Amygdala (tissue), 56 donors: Measurements from ENCODE around the gene CHADL.

Experiments used
- DNase-seq, 56 donors: peaks; one replicate each; lab custom pipeline; 2025; lab: John Stamatoyannopoulos, UW

Gene CHADL

DNA sequence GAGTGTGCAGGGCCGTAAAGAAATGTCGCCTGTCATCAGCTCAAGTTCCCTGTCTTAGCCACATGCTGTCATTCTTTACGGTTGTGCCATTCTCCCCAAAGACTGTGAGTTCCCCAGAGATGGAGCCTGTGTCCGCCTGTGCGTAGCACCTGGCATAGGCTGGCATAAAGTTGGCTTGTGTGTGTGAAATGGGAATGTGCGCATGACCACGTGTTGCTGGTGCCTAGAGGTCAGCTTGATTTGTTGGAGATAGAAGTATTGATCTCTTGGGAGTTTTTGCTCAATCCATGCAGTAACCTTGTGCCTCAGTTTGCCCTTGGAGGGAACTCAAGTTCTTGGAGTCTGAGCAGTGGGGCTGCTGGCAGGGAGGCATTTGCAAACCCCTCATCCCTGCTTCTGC is 9.4 kb downstream of the CHADL start:
- no peak for DNase-seq

DNA sequence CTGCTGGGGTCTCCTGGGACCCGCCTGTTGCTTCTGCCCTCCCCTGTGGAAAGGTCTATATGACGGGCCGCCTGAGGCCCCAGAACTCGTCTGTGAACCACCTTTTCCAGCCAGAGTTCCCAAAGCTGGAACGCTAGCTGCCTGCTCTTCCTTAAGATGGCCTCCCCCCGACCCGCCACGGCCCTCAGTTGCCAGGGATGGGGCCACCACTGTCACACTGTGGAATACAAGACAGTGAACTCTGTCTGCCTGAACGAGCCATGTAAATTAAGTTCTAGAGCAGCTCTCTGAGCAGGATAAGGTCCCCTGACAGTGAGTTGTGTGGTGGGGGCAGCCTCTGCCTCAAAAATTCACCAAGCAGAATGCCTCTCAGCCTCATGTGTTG is 10.3 kb downstream of the CHADL start:
- no peak for DNase-seq

DNA sequence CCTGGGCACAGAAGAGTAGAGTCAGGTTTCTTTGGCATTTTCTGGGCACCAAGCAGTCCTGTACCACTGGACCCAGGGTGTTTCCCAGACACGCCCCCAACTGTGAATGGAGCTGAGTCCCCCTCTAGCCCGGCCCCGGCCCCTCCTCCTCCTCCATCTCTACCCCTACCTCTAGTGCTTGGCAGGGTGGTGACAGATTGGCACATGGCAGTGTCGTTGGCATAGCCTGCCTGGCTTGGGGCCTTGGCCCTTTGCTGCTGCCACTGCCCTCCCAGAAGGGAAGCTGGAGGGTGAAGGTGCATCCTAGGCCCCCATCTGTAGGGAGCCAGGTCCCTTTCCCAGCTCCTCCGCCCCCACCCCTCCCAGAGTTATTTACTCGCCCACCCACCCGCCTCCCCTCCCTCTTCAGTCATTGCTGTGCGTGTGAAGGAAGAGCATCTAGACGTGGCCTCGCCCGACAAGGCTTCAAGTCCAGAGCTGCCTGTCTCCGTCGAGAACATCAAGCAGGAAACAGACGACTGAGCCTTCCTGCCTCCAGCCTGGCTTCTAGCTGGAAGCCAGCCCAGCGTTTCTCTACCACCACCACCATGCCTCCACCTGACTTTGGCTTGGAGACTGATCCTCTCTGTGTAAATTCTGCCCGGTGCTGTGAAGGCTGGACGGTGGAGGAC is 10.9 kb downstream of the CHADL start:
- peak in 8 of 56 donors; percentile 23 to 42 (median 29) for DNase-seq

DNA sequence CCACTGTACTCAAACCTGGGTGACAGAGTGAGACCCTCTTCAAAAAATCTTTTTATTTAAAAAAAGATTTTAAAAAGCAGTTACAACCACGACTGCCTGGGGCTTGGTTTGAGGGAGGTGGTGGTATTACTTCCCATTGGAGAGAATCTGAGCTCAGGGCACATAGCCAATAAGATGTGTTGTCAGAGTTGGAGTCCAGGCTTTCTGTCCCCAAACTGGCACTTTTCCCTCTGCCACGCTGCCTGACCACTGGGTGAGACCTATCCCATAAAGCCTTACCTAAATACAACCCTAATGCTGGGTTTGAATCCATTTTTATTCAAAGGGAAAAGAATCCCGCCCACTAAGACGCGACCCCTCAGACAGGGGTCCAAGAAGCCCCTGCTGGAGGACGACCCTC is 11.5 kb downstream of the CHADL start:
- no peak for DNase-seq

DNA sequence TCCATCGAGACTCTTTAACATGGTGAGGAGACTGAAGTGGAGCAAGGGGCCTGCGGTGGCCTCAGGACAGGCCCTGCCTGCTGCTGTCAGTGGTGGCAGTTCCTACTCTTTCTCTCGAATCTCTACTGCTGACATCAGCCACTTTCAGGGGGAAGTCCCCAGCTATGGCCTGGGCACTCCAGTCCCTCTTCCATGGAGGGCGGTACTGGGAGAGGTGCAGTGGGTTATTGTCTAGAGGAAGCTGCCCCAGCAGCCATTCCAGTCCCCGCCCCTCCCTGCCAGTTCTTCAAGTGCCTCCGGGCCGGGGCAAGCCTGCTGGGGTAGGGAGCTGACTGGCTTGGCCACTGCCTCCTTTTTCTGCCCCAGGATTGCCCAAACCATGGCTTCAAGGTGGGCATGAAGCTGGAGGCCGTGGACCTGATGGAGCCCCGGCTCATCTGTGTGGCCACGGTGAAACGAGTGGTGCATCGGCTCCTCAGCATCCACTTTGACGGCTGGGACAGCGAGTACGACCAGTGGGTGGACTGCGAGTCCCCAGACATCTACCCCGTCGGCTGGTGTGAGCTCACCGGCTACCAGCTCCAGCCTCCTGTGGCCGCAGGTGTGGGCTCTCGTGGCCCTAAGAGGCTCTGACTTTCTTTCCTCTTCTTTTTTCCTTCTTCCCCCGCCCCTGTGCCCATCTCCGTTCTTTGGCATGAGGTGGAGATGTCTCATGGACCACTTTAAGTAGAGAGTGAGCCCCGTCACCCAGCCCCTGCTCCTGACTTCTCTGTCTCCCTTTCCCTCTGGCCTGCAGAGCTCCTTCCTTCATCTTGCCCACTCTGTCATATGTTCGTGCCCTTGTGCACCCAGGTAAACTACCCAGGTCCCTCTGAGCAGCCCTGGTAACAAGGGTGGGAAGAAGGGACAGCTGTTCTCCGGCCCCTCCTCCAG is 13.7 kb downstream of the CHADL start:
- peak in 8 of 56 donors; percentile 10 to 53 (median 23) for DNase-seq

DNA sequence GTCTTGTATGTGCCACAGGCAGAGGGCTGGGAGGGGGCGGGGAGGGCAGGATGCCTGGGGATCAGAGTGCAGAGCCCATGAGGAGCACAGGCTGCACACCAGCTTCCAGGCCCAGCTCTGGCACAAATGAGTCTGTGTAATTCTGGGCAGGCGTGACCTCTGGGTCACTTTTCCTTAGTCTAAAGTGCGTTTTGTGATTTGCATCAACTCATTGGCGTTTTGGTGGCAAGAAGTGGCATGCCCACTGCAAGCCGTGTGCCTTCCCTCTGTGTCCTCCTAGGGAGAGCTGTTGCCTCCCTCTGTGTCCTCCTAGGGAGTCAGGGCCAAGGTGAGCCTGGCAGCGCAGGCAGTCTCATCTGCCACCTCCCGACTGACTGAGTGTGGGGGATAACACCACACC is 17.2 kb downstream of the CHADL start:
- no peak for DNase-seq

DNA sequence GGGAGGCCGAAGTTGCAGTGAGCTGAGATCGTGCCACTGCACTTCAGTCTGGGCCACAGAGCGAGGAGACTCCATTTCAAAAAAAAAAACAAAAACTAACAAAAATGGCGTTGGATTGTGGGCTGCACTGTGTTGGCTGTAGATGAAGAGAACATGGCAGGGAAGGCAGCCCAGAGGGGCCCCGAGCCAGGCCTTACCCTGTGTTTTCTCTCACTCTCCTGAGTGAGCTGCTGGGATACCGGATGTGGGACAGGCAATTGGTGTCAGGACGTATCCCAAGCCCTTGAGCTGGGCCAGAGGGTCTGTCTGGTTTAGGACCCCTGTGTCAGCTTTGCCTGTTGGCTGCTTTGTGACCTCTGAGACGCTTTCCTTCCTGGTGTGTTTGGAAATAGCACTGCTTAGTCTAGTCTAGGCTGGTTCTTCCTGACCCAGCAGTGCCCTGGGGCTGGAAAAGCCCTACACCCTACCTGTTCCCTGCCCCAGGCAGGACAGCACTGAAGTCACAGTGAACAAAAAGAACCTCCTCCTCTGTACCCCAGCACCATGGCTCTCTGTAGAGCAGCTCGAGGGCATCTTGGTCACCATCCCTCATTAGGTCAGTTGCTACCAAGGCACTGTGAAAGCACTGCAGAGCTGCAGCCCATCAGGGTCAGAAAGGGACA is 17.8 kb downstream of the CHADL start:
- peak in 8 of 56 donors; percentile 19 to 62 (median 34) for DNase-seq

DNA sequence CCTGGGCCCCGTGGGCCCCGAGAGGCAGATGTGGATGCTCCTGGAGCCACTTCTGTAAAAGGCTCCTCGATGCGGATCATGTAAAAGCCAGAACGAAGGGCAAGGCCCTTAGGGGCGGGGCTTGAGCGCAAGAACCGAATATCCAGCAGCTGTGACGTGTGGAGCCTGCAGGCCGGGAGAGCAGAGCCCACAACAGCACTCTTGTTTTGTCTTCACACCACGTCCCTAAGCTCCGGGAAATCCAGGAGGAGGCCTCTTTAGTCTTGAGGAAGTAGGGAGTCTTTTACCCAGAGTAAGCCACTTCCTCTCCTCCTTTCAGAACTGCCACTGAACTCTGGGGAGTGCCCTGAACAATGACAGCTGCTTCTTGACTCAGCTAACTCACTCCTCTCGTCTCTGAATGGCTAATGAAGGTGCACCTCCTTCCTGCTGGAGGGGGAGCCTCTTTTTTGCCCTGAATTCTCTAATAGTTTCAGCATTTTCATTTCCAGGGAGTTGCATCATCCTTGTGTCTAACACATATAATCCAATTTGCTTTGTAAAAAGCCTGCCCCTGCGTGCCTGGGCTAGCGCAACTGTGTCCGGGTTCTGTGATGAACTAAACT is 23.1 kb downstream of the CHADL start:
- peak in 26 of 56 donors; percentile 16 to 70 (median 41) for DNase-seq

DNA sequence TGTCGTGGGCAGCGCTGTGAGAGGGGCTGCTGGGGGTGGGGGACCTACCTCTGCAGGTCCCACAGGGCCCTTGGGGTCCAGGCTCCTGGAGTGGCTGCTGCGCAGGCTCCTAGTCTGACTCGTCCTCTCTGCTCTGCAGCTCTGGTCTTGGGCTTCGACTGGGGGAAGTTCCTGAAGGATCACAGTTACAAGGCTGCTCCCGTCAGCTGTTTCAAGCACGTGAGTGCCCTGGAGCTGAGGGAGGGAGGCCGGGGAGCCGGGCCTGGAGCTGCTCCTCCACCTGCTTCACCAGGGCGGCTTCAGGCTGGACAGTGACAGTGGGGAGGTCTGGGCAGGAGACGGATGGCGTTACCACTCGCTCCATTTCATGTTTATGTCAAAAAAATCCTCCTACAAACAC is 23.7 kb downstream of the CHADL start:
- peak in 2 of 56 donors; percentile 3 to 23 for DNase-seq

DNA sequence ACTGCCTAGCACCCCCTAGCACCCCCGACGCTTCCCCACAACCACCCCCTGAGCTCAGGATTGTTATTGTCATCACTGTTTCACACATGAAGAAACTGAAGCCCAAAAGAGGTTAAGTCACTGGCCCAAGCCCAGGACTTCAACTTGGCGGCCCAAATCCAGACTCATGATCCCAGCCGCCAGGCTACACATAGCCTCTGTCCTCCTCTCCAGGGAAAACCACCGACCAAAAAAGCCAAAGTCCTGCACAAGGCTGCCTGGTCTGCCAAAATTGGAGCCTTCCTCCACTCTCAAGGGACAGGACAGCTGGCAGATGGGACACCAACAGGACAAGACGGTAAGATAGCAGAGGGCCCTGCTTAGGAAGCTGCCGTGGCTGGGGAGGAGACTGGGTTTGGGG is 24.8 kb downstream of the CHADL start:
- DNase-seq, result no peak

DNA sequence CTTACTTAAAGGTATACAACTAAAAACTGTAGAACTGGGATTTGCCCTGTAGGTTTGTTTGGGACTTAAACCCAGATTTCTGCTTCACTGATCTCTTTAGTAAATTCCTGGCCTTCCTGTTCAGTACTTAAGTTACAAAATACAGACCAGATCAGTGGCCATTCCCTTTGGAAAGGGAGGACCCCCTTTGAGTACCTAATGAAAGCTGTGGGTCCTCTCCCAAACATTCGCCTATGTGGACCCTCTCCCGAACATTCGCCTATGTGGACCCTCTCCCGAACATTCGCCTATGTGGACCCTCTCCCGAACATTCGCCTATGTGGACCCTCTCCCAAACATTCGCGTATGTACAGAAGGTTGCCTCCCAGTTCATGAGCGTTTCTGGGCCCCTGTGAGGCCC is 25.3 kb downstream of the CHADL start:
- no peak for DNase-seq

DNA sequence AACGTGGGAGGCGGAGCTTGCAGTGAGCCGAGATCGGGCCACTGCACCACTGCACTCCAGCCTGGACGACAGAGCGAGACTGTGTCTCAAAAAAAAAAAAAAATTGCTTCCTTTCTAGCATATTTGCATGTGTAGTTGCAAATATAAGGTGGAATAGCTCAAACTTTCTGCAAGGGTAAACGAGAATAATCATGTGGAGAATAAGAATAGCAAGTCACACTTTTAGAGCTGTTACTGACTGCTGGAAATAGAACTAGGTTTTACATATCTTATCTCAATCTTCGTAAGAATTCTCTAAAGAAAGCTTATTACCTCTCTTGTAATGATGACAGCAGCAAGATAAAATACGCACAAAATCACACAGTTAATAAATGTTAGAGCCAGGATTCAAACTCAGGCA is 34.0 kb downstream of the CHADL start:
- no peak for DNase-seq

DNA sequence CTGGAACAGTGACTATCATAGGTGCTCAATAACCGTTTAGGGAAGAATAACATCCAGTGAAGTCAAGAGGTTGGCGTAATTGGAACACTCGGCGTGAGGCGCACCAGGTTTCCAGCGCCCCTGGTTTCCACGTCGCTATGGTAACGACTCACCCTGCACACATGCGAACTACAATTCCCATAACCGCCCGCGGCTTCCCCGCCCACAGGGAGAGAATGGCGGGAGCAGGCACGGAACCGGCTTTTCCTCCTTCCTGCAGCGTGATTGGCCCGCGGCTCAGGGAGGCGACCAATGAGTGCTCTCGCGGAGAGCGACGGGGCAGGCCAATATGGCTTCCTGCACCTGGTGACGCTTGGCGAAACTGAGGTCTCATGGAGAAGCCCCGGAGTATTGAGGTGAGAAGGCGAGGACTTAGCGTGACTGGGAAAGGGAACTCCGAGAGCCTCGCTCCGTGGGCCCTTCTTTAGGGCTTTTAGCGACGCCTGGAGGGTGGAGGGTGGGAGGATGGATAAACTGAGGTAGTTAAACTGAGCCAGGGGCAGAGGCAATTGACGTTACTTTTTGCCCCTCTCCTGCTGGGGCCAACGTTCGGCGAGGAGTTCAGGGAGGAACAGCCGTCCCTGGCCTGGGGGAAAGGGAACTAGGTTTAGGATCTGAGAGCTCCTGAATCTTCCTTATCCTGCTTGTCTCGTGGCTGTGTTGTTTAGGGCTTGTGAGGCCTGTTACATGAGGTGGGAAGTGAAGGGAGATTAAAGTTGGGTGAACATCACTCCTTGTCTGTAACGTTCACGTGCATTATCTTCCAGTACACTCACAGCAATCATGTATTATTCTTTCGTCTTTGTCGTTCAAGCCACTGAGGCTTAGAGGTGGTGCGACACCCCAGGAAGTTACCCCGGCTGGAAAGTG is 35.5 kb downstream of the CHADL start, which contains the start of gene L3MBTL2:
Gene L3MBTL2 (plus strand): TSS at position 321 of the 909 bp plus-strand sequence. CDS start 51 bp downstream, at position 372.
- DNase-seq, result peak; percentile 48 to 99 (median 96)

DNA sequence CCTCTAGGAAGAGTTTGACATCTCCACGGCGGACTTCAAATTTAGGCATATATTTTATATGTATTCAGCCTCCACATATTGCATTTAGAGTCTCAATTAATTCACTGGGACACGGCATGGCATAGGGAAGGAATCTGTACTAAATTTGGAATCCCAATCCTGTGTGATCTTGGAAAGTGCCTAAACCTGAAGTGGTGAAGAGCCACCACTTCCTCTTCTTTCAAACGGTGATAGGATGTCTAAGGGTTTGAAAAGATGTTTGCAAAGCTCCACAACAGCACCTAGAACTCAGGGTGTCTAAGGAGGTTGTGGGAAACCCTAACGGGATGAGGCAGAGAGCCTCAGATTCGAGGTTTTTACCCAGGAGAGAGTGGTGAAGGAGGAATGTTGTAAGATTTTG is 36.7 kb downstream of the CHADL start:
- DNase-seq, result no peak

DNA sequence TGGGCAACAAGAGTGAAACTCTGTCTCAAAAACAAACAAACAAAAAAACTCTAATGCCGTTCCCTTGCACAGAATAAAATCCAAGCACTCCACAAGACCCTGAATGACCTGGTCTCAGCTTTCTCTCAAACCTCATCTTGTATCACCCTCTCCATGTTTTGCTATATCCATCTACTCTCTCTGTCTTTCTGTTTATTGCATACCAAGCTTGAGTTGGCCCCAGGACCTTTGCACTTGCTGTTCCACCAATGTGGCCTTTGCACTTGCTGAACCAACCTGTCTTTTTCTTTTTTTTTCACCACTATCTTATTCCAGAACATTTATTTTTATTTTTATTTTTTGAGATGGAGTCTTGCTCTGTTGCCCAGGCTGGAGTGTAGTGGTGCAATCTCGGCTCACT is 37.6 kb downstream of the CHADL start:
- DNase-seq, result no peak

DNA sequence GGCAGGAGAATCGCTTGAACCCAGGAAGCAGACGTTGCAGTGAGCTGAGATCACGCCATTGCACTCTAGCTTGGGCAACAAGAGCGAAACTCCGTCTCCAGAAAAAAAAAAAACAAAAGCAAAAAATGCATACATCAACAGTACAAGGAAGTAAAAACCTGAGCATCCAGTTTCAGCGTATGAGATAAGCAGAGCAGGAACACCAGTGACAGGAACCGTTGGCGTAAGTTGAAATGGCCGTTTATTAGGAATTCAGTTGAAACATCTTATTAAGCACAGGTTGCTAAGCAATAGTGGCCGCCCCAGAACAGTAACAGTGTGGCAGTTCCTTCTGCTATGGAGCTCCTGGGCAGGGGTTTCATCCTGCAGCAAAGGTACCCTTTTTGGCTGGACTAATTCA is 39.6 kb downstream of the CHADL start:
- no peak for DNase-seq

DNA sequence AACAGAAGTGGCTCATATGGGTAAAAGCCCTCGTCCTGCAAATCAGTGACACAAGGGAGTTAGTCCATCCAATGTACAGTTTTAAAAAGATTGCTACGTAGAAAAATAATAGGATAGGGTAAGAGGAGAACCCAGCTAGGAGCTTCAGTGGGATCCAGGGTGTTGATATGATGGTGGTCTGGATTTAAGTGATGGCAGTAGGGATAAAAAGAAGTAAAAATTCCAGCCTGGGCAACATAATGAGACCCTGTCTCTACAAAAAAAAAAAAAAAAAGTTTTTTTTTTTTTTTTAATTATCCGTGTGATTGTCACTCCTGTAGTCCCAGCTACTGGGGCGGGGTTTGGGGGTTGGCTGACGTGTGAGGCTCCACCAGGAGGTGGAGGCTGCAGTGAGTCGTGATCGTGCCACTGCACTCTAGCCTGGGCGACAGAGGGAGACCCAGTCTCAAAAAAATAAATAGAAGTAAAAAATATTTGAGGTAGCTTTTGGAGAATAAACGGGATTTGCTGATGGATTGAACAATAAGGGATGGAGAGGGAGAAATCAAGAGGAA is 42.6 kb downstream of the CHADL start:
- DNase-seq, result peak in 6 of 56 donors; percentile 4 to 38 (median 10)

DNA sequence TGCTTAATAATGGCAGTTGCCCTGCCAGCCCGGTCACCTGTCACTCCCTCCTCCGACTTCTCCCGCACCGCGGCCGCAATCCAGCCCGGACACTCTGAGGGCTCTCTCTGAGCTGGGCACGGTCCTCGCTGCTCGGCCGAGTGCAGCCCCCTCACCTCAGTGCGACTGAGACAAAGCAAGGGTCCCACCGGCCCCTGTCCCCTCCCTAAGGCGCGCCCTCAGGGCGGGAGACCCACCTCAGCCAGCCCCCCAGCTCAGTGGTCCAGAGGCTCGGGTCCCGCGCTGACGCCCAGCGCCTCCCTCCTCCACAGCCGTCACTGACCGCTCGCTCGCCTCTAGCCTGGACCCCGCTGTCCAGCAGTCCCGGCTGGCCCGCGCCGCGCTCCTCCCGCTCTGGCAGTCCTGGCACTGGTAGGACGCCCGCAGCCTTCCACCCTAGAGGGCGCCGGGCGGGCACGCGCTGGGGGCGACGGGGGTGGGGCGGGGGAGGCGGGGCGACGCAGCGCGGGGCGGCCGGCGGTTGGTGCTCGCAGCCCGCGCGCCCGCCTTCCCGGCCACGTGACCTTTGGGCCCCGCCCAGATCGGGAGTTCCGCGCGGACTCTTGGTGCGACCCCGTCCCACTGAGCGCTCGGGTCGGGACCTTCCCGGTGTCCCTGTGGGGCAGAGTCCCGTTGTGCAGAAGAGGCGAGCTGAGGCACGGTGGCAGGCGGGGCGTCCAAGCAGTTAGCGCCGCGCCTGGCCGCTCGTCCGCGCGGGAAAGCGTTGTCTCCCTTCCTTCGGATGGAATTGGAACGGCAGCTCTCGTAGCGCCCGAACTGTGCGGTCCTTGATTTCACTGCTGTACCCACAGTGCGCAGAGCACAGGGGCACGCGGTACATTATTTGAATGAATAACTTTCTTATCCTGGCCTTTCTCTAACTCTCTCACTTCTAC is 43.4 kb downstream of the CHADL start:
- DNase-seq, result peak in 55 of 56 donors; percentile 33 to 94 (median 73)
